ENCODE results near the gene NTM.

DNA sequence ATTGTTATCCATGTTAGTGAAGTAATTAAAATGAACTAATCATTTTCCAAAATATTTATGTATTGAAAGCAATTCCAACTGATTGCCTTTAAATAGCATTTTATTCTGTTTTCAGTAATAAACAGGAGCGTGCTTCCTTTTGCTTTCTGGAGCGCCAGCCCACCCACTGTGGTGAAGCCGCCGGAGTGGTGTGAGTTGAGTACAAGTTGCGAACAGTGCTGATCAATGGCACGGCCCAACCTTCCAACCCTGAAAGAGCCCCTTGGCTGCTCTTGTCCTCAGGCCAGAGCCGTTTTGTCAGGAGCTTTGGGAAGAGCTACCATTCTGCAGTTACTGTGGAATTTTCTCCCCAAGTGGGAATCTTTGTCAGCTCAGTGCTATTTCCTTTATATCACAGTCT lies 42.8 kb downstream of the NTM start:
- TF ChIP-seq EZH2 (IDR thresholded peaks at IDR 0.05; ENCODE audit: borderline replicate concordance) (no peak), EZH2phosphoT487 (IDR thresholded peaks at IDR 0.05; ENCODE audit: low read depth, severe bottlenecking, unreplicated experiment) (no peak)
- TF ChIP-seq, protein P1, sequence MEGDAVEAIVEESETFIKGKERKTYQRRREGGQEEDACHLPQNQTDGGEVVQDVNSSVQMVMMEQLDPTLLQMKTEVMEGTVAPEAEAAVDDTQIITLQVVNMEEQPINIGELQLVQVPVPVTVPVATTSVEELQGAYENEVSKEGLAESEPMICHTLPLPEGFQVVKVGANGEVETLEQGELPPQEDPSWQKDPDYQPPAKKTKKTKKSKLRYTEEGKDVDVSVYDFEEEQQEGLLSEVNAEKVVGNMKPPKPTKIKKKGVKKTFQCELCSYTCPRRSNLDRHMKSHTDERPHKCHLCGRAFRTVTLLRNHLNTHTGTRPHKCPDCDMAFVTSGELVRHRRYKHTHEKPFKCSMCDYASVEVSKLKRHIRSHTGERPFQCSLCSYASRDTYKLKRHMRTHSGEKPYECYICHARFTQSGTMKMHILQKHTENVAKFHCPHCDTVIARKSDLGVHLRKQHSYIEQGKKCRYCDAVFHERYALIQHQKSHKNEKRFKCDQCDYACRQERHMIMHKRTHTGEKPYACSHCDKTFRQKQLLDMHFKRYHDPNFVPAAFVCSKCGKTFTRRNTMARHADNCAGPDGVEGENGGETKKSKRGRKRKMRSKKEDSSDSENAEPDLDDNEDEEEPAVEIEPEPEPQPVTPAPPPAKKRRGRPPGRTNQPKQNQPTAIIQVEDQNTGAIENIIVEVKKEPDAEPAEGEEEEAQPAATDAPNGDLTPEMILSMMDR (IDR thresholded peaks at IDR 0.05; ENCODE audit: poor library complexity): no peak

Measured in hepatocyte (in vitro differentiated cells).